Measurements from ENCODE around the gene MMP27.

The MMP27 gene

GRCh38 chr11:102666331-102666957 lies 39.1 kb downstream of the MMP27 start:
- peak; percentile 77; the same call in 1 of the 2 replicates for TF ChIP-seq CTCF (IDR thresholded peaks at IDR 0.05; ENCODE audit: borderline replicate concordance, insufficient read depth, low read depth, low read length)
- H3K4me3 ChIP-seq (ENCODE audit: low read depth, low read length): no peak overlapping the region

- H3K4me3 ChIP-seq (ENCODE audit: low read depth, low read length): no peak overlapping the region
- TF ChIP-seq CTCF (IDR thresholded peaks at IDR 0.05; ENCODE audit: borderline replicate concordance, insufficient read depth, low read depth, low read length): peak; percentile 71
Observed at GRCh38 chr11:102664001-102664752, 41.4 kb downstream of the MMP27 start.

GRCh38 chr11:102662607-102663006 lies 43.0 kb downstream of the MMP27 start:
- TF ChIP-seq CTCF (IDR thresholded peaks at IDR 0.05; ENCODE audit: borderline replicate concordance, insufficient read depth, low read depth, low read length): no peak

GRCh38 chr11:102661040-102661439 lies 44.5 kb downstream of the MMP27 start:
- H3K4me3 ChIP-seq (ENCODE audit: low read depth, low read length): no peak overlapping the region
- no peak for TF ChIP-seq CTCF (IDR thresholded peaks at IDR 0.05; ENCODE audit: borderline replicate concordance, insufficient read depth, low read depth, low read length)

More at GRCh38 chr11:102662607-102663006, 43.0 kb downstream of the MMP27 start:
- H3K4me3 ChIP-seq (ENCODE audit: low read depth, low read length): no peak overlapping the region

GRCh38 chr11:102656528-102656927 lies 49.0 kb downstream of the MMP27 start:
- no peak overlapping the region for H3K4me3 ChIP-seq (ENCODE audit: low read depth, low read length)
- TF ChIP-seq CTCF (IDR thresholded peaks at IDR 0.05; ENCODE audit: borderline replicate concordance, insufficient read depth, low read depth, low read length): no peak

- H3K4me3 ChIP-seq (ENCODE audit: low read depth, low read length): no peak overlapping the region
- no peak for TF ChIP-seq CTCF (IDR thresholded peaks at IDR 0.05; ENCODE audit: borderline replicate concordance, insufficient read depth, low read depth, low read length)
Observed at GRCh38 chr11:102655547-102655946, 50.0 kb downstream of the MMP27 start.

- H3K4me3 ChIP-seq (ENCODE audit: low read depth, low read length): no peak overlapping the region
- TF ChIP-seq CTCF (IDR thresholded peaks at IDR 0.05; ENCODE audit: borderline replicate concordance, insufficient read depth, low read depth, low read length): no peak
Observed at GRCh38 chr11:102654761-102655160, 50.8 kb downstream of the MMP27 start.

Measured in GM12875 (cell line).